ENCODE results near the gene SYN1.
A peak's percentile ranks its signal among the peaks of the same experiment; 100 is the strongest.

SYN1 gene

GRCh38 chrX:47629419-47630200 is 10.0 kb upstream of the SYN1 start, which contains the start of gene CFP:
Gene CFP, minus strand, starts transcription at chrX:47629930. Its CDS starts 86 bp downstream, at chrX:47629844.
- H3K14ac ChIP-seq (ENCODE audit: low read length in 2 of 2) = no peak within 1 kb of the TSS
- 65% methylated on average over 5 of the region's 14 CpGs for WGBS
- H3K23ac ChIP-seq (ENCODE audit: low read length in 2 of 2) = no peak within 1 kb of the TSS
- H2BK5ac ChIP-seq (ENCODE audit: low read depth, low read length, poor library complexity, severe bottlenecking) = no peak within 1 kb of the TSS
- peaks cover 0 to 13% of the 10 kb centered on the region in 2 experiments for H3K27me3 ChIP-seq (ENCODE audit: control insufficient read depth in 1 of 2, insufficient read depth in 1 of 2, low read length in 2 of 2)
- no peak within 1 kb of the TSS for H4K91ac ChIP-seq (ENCODE audit: low read length)
- H3K36me3 ChIP-seq (ENCODE audit: control insufficient read depth in 1 of 2, insufficient read depth in 2 of 2, low read depth in 1 of 2, low read length in 2 of 2) = peaks cover 11% of the 10 kb centered on the region in 2 experiments
- no peak within 1 kb of the TSS for H2BK12ac ChIP-seq (ENCODE audit: low read length in 2 of 2)
- H2AK5ac ChIP-seq (ENCODE audit: low read length, severe bottlenecking) = no peak within 1 kb of the TSS
- H3K4me1 ChIP-seq (ENCODE audit: control insufficient read depth, insufficient read depth, low read depth, low read length) = peaks cover 3% of the 10 kb centered on the region
- no peak within 1 kb of the TSS for H3K4me2 ChIP-seq (ENCODE audit: low read length, poor library complexity, severe bottlenecking)
- no peak for DNase-seq
- no peak within 1 kb of the TSS for H3K18ac ChIP-seq (ENCODE audit: low read depth in 1 of 2, low read length in 2 of 2)
- H2BK120ac ChIP-seq (ENCODE audit: low read depth, low read length) = no peak within 1 kb of the TSS
- no peak within 1 kb of the TSS for H4K8ac ChIP-seq (ENCODE audit: low read length)
- H3K9ac ChIP-seq (ENCODE audit: low read length) = no peak within 1 kb of the TSS
- no peak within 1 kb of the TSS for H3K4me3 ChIP-seq (ENCODE audit: insufficient read depth in 1 of 2, low read depth in 1 of 2, low read length in 2 of 2)
- no peak within 1 kb of the TSS for H2AFZ ChIP-seq (ENCODE audit: low read depth, low read length)
- no peak within 1 kb of the TSS for H3K4ac ChIP-seq (ENCODE audit: low read depth in 1 of 2, low read length in 2 of 2)
- no peaks in the 10 kb centered on the region for H3K79me1 ChIP-seq (replicated peaks; ENCODE audit: low read length, poor library complexity, severe bottlenecking)
- H3K9me3 ChIP-seq (ENCODE audit: control insufficient read depth, low read length) = no peaks in the 10 kb centered on the region
- H3K27ac ChIP-seq (ENCODE audit: low read length, poor library complexity, severe bottlenecking) = no peak within 1 kb of the TSS
- no peak within 1 kb of the TSS for H2BK15ac ChIP-seq (ENCODE audit: low read depth, poor library complexity, severe bottlenecking)

- no peak for DNase-seq
- peaks cover 5% of the 10 kb centered on the region for H3K4me1 ChIP-seq (ENCODE audit: control insufficient read depth, insufficient read depth, low read depth, low read length)
- H3K18ac ChIP-seq (ENCODE audit: low read depth in 1 of 2, low read length in 2 of 2) = no peak overlapping the region
- no peak overlapping the region for H2BK5ac ChIP-seq (ENCODE audit: low read depth, low read length, poor library complexity, severe bottlenecking)
- no peak overlapping the region for H3K9ac ChIP-seq (ENCODE audit: low read length)
- no peak overlapping the region for H4K8ac ChIP-seq (ENCODE audit: low read length)
- no peak overlapping the region for H3K4me2 ChIP-seq (ENCODE audit: low read length, poor library complexity, severe bottlenecking)
- H2AFZ ChIP-seq (ENCODE audit: low read depth, low read length) = no peak overlapping the region
- no peak overlapping the region for H3K4me3 ChIP-seq (ENCODE audit: insufficient read depth in 1 of 2, low read depth in 1 of 2, low read length in 2 of 2)
- no peaks in the 10 kb centered on the region for H3K79me1 ChIP-seq (replicated peaks; ENCODE audit: low read length, poor library complexity, severe bottlenecking)
- no peak overlapping the region for H4K91ac ChIP-seq (ENCODE audit: low read length)
- no peak overlapping the region for H2BK12ac ChIP-seq (ENCODE audit: low read length in 2 of 2)
- no peak overlapping the region for H3K14ac ChIP-seq (ENCODE audit: low read length in 2 of 2)
- H3K9me3 ChIP-seq (ENCODE audit: control insufficient read depth, low read length) = no peaks in the 10 kb centered on the region
- no peak overlapping the region for H3K27ac ChIP-seq (ENCODE audit: low read length, poor library complexity, severe bottlenecking)
- no peak overlapping the region for H2BK120ac ChIP-seq (ENCODE audit: low read depth, low read length)
- WGBS = no CpG with 5 or more reads among the region's 1 CpG
- H3K23ac ChIP-seq (ENCODE audit: low read length in 2 of 2) = no peak overlapping the region
- no peak overlapping the region for H3K4ac ChIP-seq (ENCODE audit: low read depth in 1 of 2, low read length in 2 of 2)
- no peak overlapping the region for H2BK15ac ChIP-seq (ENCODE audit: low read depth, poor library complexity, severe bottlenecking)
- peaks cover 0 to 16% of the 10 kb centered on the region in 2 experiments for H3K27me3 ChIP-seq (ENCODE audit: control insufficient read depth in 1 of 2, insufficient read depth in 1 of 2, low read length in 2 of 2)
- H2AK5ac ChIP-seq (ENCODE audit: low read length, severe bottlenecking) = no peak overlapping the region
- H3K36me3 ChIP-seq (ENCODE audit: control insufficient read depth in 1 of 2, insufficient read depth in 2 of 2, low read depth in 1 of 2, low read length in 2 of 2) = peaks cover 4 to 5% of the 10 kb centered on the region in 2 experiments
Observed at GRCh38 chrX:47628982-47629381, 9.3 kb upstream of the SYN1 start.

DNA sequence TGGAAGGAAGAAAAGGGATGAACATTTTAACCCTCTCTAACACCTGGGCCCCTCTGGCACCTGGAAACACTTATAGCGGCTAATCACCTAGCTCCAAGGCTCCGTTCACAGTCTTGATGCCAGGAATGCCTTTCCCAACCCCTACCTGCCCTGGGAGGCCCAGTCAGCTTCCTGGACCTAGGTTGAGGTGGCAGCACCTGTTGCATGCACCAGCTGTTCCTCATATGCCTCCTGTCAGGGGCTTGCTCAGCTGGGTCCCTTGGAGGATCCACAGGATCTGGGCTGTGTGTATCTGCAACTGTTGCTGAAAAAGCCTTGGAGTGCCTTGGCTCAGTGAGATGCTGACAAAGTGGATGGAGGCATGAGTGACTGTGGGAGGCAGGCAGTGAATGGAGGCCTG is 5.7 kb upstream of the SYN1 start:
- no peak overlapping the region for H3K18ac ChIP-seq (ENCODE audit: low read depth in 1 of 2, low read length in 2 of 2)
- H3K4me1 ChIP-seq (ENCODE audit: control insufficient read depth, insufficient read depth, low read depth, low read length) = peaks cover 5% of the 10 kb centered on the region
- H3K4ac ChIP-seq (ENCODE audit: low read depth in 1 of 2, low read length in 2 of 2) = no peak overlapping the region
- no peak overlapping the region for H4K91ac ChIP-seq (ENCODE audit: low read length)
- H2BK12ac ChIP-seq (ENCODE audit: low read length in 2 of 2) = no peak overlapping the region
- no peak overlapping the region for H3K14ac ChIP-seq (ENCODE audit: low read length in 2 of 2)
- H2AFZ ChIP-seq (ENCODE audit: low read depth, low read length) = no peak overlapping the region
- peaks cover 12 to 42% of the 10 kb centered on the region in 2 experiments for H3K27me3 ChIP-seq (ENCODE audit: control insufficient read depth in 1 of 2, insufficient read depth in 1 of 2, low read length in 2 of 2)
- no peak for DNase-seq
- H2BK120ac ChIP-seq (ENCODE audit: low read depth, low read length) = no peak overlapping the region
- H4K8ac ChIP-seq (ENCODE audit: low read length) = no peak overlapping the region
- H2AK5ac ChIP-seq (ENCODE audit: low read length, severe bottlenecking) = no peak overlapping the region
- no peak overlapping the region for H2BK5ac ChIP-seq (ENCODE audit: low read depth, low read length, poor library complexity, severe bottlenecking)
- WGBS = 38% methylated on average over 2 of the region's 2 CpGs
- H3K4me3 ChIP-seq (ENCODE audit: insufficient read depth in 1 of 2, low read depth in 1 of 2, low read length in 2 of 2) = no peak overlapping the region
- no peak overlapping the region for H3K9ac ChIP-seq (ENCODE audit: low read length)
- H3K27ac ChIP-seq (ENCODE audit: low read length, poor library complexity, severe bottlenecking) = no peak overlapping the region
- H2BK15ac ChIP-seq (ENCODE audit: low read depth, poor library complexity, severe bottlenecking) = no peak overlapping the region
- H3K4me2 ChIP-seq (ENCODE audit: low read length, poor library complexity, severe bottlenecking) = no peak overlapping the region
- H3K9me3 ChIP-seq (ENCODE audit: control insufficient read depth, low read length) = peaks cover 4% of the 10 kb centered on the region
- H3K79me1 ChIP-seq (replicated peaks; ENCODE audit: low read length, poor library complexity, severe bottlenecking) = no peaks in the 10 kb centered on the region
- no peak overlapping the region for H3K23ac ChIP-seq (ENCODE audit: low read length in 2 of 2)
- no peaks in the 10 kb centered on the region for H3K36me3 ChIP-seq (ENCODE audit: control insufficient read depth in 1 of 2, insufficient read depth in 2 of 2, low read depth in 1 of 2, low read length in 2 of 2)

GRCh38 chrX:47623540-47624027 is 3.9 kb upstream of the SYN1 start:
- Histone ChIP-seq H2BK120ac (ENCODE audit: low read depth, low read length) (no peak overlapping the region), H3K4me1 (ENCODE audit: control insufficient read depth, insufficient read depth, low read depth, low read length) (peaks cover 7% of the 10 kb centered on the region), H3K14ac (ENCODE audit: low read length in 2 of 2) (no peak overlapping the region), H2BK12ac (ENCODE audit: low read length in 2 of 2) (no peak overlapping the region), H3K9ac (ENCODE audit: low read length) (no peak overlapping the region), H2BK15ac (ENCODE audit: low read depth, poor library complexity, severe bottlenecking) (no peak overlapping the region), H4K91ac (ENCODE audit: low read length) (no peak overlapping the region), H3K36me3 (ENCODE audit: control insufficient read depth in 1 of 2, insufficient read depth in 2 of 2, low read depth in 1 of 2, low read length in 2 of 2) (no peaks in the 10 kb centered on the region), H3K4me3 (ENCODE audit: insufficient read depth in 1 of 2, low read depth in 1 of 2, low read length in 2 of 2) (peak overlapping the region; percentile 52 to 67), H3K27ac (ENCODE audit: low read length, poor library complexity, severe bottlenecking) (no peak overlapping the region), H3K18ac (ENCODE audit: low read depth in 1 of 2, low read length in 2 of 2) (no peak overlapping the region), H3K23ac (ENCODE audit: low read length in 2 of 2) (no peak overlapping the region), H3K9me3 (ENCODE audit: control insufficient read depth, low read length) (peaks cover 4% of the 10 kb centered on the region), H3K4ac (ENCODE audit: low read depth in 1 of 2, low read length in 2 of 2) (no peak overlapping the region), H2AK5ac (ENCODE audit: low read length, severe bottlenecking) (no peak overlapping the region), H2BK5ac (ENCODE audit: low read depth, low read length, poor library complexity, severe bottlenecking) (no peak overlapping the region), H3K4me2 (ENCODE audit: low read length, poor library complexity, severe bottlenecking) (peak overlapping the region; percentile 73), H4K8ac (ENCODE audit: low read length) (no peak overlapping the region), H3K27me3 (ENCODE audit: control insufficient read depth in 1 of 2, insufficient read depth in 1 of 2, low read length in 2 of 2) (peaks cover 15 to 42% of the 10 kb centered on the region in 2 experiments), H2AFZ (ENCODE audit: low read depth, low read length) (no peak overlapping the region), H3K79me1 (replicated peaks; ENCODE audit: low read length, poor library complexity, severe bottlenecking) (no peaks in the 10 kb centered on the region)
- peak; percentile 77 for DNase-seq
- 2% methylated on average over 28 of the region's 35 CpGs for WGBS

All from mesenchymal stem cell (in vitro differentiated cells and primary cell).